HL-60/S4 treated with phorbol 12-myristate 13-acetate at 8.2 ng/mL for 4 days and 3 days (cell line): ENCODE results near the gene HTR4.

ENCODE experiments used
- in situ Hi-C: fragments of 300-500 bp; cut with MboI; formaldehyde crosslinking; loops from 2 replicates; pipeline ENCODE4 v1.15.0; 2022; ENCODE audit warnings: low sequenced_read_pairs

Gene HTR4

GRCh38 chr5:148619484-148619883 is 34.8 kb downstream of the HTR4 start:
- in situ Hi-C loops, result no loop called here

- in situ Hi-C loops, result no loop called here
These were observed 38.6 kb downstream of the HTR4 start for GRCh38 chr5:148615644-148616275.

GRCh38 chr5:148607406-148607805 is 46.9 kb downstream of the HTR4 start:
- in situ Hi-C loops, result no loop called here

GRCh38 chr5:148606296-148606695 is 48.0 kb downstream of the HTR4 start:
- in situ Hi-C loops, result no loop called here

- in situ Hi-C loops, result no loop called here
These were observed 55.1 kb downstream of the HTR4 start for GRCh38 chr5:148599187-148599586.

- in situ Hi-C loops, result no loop called here
These were observed 58.6 kb downstream of the HTR4 start for GRCh38 chr5:148595697-148596096.

GRCh38 chr5:148586796-148587195 is 67.5 kb downstream of the HTR4 start:
- in situ Hi-C loops, result no loop called here

- in situ Hi-C loops, result no loop called here
These were observed 68.3 kb downstream of the HTR4 start for GRCh38 chr5:148585988-148586387.

GRCh38 chr5:148584103-148584502 is 70.2 kb downstream of the HTR4 start:
- in situ Hi-C loops, result no loop called here

GRCh38 chr5:148583421-148583965 is 70.8 kb downstream of the HTR4 start:
- in situ Hi-C loops, result no loop called here

- in situ Hi-C loops, result no loop called here
These were observed 80.2 kb downstream of the HTR4 start for GRCh38 chr5:148574167-148574566.

GRCh38 chr5:148573374-148573773 is 81.0 kb downstream of the HTR4 start:
- in situ Hi-C loops, result no loop called here

- in situ Hi-C loops, result no loop called here
These were observed 84.4 kb downstream of the HTR4 start for GRCh38 chr5:148569948-148570347.

GRCh38 chr5:148565148-148565547 is 89.2 kb downstream of the HTR4 start:
- in situ Hi-C loops, result no loop called here

GRCh38 chr5:148563021-148563420 is 91.3 kb downstream of the HTR4 start:
- in situ Hi-C loops, result no loop called here

GRCh38 chr5:148561801-148562311 is 92.5 kb downstream of the HTR4 start:
- in situ Hi-C loops, result no loop called here

- in situ Hi-C loops, result no loop called here
These were observed 94.9 kb downstream of the HTR4 start for GRCh38 chr5:148559461-148559860.

- in situ Hi-C loops, result no loop called here
These were observed 95.4 kb downstream of the HTR4 start for GRCh38 chr5:148558892-148559291.

- in situ Hi-C loops, result no loop called here
These were observed 97.5 kb downstream of the HTR4 start for GRCh38 chr5:148556835-148557234.

GRCh38 chr5:148554621-148555020 is 99.7 kb downstream of the HTR4 start:
- in situ Hi-C loops, result no loop called here

GRCh38 chr5:148543727-148544126 is 110.6 kb downstream of the HTR4 start:
- in situ Hi-C loops, result no loop called here

- in situ Hi-C loops, result no loop called here
These were observed 111.5 kb downstream of the HTR4 start for GRCh38 chr5:148542812-148543211.
